Stomach (tissue), 9 donors: ENCODE data around the gene CLIP2. TPM values are rescaled to one million over a fixed set of nuclear protein-coding genes. Genes with fewer than 3 reads are reported as not detected.
A peak's percentile ranks its signal among the peaks of the same experiment; 100 is the strongest.

Experiments used
- DNase-seq, 2 donors: peaks; one replicate each; pipeline versions ENCODE4 v3.0.0 to v3.0.0-alpha.2; 2013 to 2019
- H3K27ac ChIP-seq, 5 donors: fragments of 200-600 bp in 4 of 5; sonication (generic) in 4 of 5; one replicate each; pipeline ENCODE4 v1.5.1; 2013 to 2019; ENCODE audit warnings: mild to moderate bottlenecking in 1 of 5, moderate library complexity in 1 of 5
- H3K27me3 ChIP-seq, 3 donors: fragments of 200-600 bp; sonication (generic); one replicate each; pipeline ENCODE4 v1.5.1; 2017 to 2019; ENCODE audit warnings: mixed run types in 1 of 3
- H3K36me3 ChIP-seq, 4 donors: fragments of 200-600 bp; sonication (generic); 1 replicate in 3 of 4; 2 replicates in 1 of 4; pipeline ENCODE4 v1.5.1; 2016 to 2019
- H3K4me1 ChIP-seq, 4 donors: fragments of 200-600 bp; sonication (generic); one replicate each; pipeline ENCODE4 v1.5.1; 2016 to 2019
- H3K4me3 ChIP-seq, 4 donors: fragments of 200-600 bp; sonication (generic) in 3 of 4; one replicate each; pipeline ENCODE4 v1.5.1; 2016 to 2019; ENCODE audit warnings: mild to moderate bottlenecking in 1 of 4
- H3K9me3 ChIP-seq, 4 donors: fragments of 200-600 bp; sonication (generic); one replicate each; pipeline ENCODE4 v1.5.1; 2016 to 2019
- EP300 ChIP-seq: sonication (generic); formaldehyde crosslinking; IDR thresholded peaks from one replicate; pipeline ENCODE4 v1.6.1; 2017; ENCODE audit warnings: antibody characterized with exemption
- POLR2A ChIP-seq, 4 donors: fragments of 450-650 bp; IDR thresholded peaks; one replicate each; pipeline ENCODE4 v1.6.1; 2016; ENCODE audit warnings: antibody characterized with exemption in 4 of 4, control low read depth in 2 of 4, mild to moderate bottlenecking in 1 of 4, moderate library complexity in 1 of 4
- POLR2AphosphoS5 ChIP-seq, 3 donors: sonication (generic); formaldehyde crosslinking; IDR thresholded peaks; one replicate each; pipeline ENCODE4 v1.6.1; 2016; ENCODE audit warnings: antibody characterized with exemption in 3 of 3
- WGBS, 5 donors: extraction: QIAGEN DNeasy Blood & Tissue Kit in 3 of 5; methylation state at CpG; one replicate each; pipeline versions ENCODE4 v1.1.5 to v1.1.7; 2013 to 2018; 5-methylcytosine and 5-hydroxymethylcytosine counted together
- intact Hi-C: fragments of 100-400 bp; cut with DNase I; formaldehyde crosslinking; loops from one replicate; pipeline ENCODE4 v1.15.1; 2023; ENCODE audit warnings: low total_unique reads
- polyA plus RNA-seq, 3 donors: library from polyadenylated mRNA; stranded (reverse); fragments of 200-250 nt; gene quantifications; one replicate each; pipeline ENCODE4 v1.2.3, GENCODE V29; 2013
- total RNA-seq, 5 donors: library from RNA; depleted of rRNA; stranded (reverse); fragments of >200 nt; gene quantifications; one replicate each; pipeline versions ENCODE4 v1.1.0 to v1.2.3, GENCODE V29; 2014 to 2016
- TF ChIP-seq, protein P1 (sequence below), 7 experiments: fragments of 450-650 bp in 4 of 7; fragments of 200-600 bp in 3 of 7; sonication (generic) in 3 of 7; IDR thresholded peaks; one replicate each; pipeline ENCODE4 v1.5.1; 2016 to 2019; ENCODE audit warnings: antibody characterized with exemption in 7 of 7, control low read depth in 2 of 7, mild to moderate bottlenecking in 1 of 7
- donor health status: healthy with polysubstance abuse.
- donor health status: Bipolar disorder and iron deficiency.
- donor health status: healthy.

CLIP2 gene
- total and polyA plus RNA-seq, 8 donors, result 4.5 to 485 (median 23.9) TPM

DNA sequence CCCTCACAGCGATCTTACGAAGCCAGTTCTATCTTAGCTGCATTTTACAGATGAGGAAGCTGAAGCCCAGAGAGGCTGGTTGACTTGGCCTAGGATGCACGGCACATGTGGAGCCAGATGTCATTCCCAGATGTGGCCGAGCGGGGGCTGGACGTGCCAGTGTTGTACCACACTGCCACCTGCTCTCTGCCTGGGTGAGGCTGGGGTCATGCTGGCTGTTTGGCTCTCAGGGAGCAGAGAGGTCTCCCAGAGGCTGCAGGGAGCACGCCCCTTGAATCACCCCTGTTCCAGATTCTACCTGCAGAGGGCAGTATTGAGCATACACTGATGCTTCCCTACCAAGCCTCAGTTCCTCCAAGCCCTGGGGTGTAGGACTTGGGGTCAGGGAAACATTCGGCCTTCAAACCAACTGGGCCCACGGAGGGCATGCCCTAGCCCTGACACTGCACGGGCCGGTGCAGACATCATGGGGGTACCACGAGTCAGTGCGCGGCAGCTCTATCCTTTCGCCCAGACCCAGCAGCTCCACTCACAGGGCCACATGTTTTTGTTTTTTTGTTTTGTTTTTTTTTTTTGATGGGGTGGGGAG lies 160.7 kb downstream of the CLIP2 start:
- Histone ChIP-seq H3K9me3 (no peaks in the 10 kb centered on the region), H3K27me3 (peaks cover 0 to 17% (median 0%) of the 10 kb centered on the region in 3 donors), H3K27ac (no peak overlapping the region), H3K4me1 (peaks cover 6 to 27% (median 23%) of the 10 kb centered on the region in 4 donors), H3K4me3 (no peak overlapping the region), H3K36me3 (no peaks in the 10 kb centered on the region)
- intact Hi-C loops, result loop anchor here (10.0 kb wide), 1 partner anchor 85 kb away; no protein-coding TSS in a partner anchor
- TF ChIP-seq POLR2AphosphoS5 (IDR thresholded peaks at IDR 0.05), result no peak
- TF ChIP-seq, protein P1, sequence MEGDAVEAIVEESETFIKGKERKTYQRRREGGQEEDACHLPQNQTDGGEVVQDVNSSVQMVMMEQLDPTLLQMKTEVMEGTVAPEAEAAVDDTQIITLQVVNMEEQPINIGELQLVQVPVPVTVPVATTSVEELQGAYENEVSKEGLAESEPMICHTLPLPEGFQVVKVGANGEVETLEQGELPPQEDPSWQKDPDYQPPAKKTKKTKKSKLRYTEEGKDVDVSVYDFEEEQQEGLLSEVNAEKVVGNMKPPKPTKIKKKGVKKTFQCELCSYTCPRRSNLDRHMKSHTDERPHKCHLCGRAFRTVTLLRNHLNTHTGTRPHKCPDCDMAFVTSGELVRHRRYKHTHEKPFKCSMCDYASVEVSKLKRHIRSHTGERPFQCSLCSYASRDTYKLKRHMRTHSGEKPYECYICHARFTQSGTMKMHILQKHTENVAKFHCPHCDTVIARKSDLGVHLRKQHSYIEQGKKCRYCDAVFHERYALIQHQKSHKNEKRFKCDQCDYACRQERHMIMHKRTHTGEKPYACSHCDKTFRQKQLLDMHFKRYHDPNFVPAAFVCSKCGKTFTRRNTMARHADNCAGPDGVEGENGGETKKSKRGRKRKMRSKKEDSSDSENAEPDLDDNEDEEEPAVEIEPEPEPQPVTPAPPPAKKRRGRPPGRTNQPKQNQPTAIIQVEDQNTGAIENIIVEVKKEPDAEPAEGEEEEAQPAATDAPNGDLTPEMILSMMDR (IDR thresholded peaks at IDR 0.05), result peak in 5 of 7 experiments; percentile 61 to 85 (median 77)
- 57 to 68% (median 66%) methylated on average over 15 of the region's 15 CpGs for WGBS, 5 donors
- peak; percentile 68 to 78 for DNase-seq

DNA sequence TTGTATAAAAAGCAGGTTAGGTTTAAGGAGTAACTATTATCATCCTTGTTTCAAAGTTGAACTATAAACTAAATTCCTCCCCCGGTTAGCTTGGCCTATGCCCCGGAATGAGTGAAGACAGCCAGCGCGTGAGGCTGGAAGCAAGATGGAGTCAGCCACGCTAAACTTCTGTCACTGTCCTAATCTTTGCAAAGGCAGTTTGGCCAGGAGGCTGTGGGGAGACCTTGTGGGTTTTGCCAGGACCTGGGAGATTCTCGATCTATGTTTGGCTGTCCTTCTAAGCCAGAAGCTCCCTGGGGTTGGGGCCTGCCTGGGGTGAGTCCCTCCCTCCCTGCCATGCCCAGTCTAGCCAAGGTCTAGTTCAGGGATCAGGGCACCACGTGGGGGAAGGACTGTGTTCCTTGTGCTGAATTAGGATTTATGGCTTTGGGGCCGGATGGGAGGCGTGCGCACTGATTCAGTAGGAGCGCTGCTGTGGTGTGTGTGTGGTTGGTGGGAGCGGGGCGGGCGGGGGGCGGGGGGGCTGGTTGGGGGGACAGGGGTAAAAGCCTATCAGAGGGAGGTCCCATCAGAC lies 163.6 kb downstream of the CLIP2 start:
- peak in 1 of 2 donors; percentile 67 for DNase-seq
- TF ChIP-seq EP300, result no peak
- TF ChIP-seq POLR2AphosphoS5 (IDR thresholded peaks at IDR 0.05), result peak in 1 of 3 donors; percentile 47
- H3K36me3 ChIP-seq, result no peaks in the 10 kb centered on the region
- peaks cover 0 to 19% (median 0%) of the 10 kb centered on the region in 3 donors for H3K27me3 ChIP-seq
- H3K4me1 ChIP-seq, result peaks cover 10 to 53% (median 40%) of the 10 kb centered on the region in 4 donors
- peak overlapping the region; percentile 2 to 98 (median 92) for H3K27ac ChIP-seq
- intact Hi-C loops, result no loop called here
- peak overlapping the region; percentile 74 to 84 (median 80) for H3K4me3 ChIP-seq
- H3K9me3 ChIP-seq, result no peaks in the 10 kb centered on the region
- WGBS, 5 donors, result 27 to 54% (median 49%) methylated on average over 9 to 15 of the region's 15 CpGs

DNA sequence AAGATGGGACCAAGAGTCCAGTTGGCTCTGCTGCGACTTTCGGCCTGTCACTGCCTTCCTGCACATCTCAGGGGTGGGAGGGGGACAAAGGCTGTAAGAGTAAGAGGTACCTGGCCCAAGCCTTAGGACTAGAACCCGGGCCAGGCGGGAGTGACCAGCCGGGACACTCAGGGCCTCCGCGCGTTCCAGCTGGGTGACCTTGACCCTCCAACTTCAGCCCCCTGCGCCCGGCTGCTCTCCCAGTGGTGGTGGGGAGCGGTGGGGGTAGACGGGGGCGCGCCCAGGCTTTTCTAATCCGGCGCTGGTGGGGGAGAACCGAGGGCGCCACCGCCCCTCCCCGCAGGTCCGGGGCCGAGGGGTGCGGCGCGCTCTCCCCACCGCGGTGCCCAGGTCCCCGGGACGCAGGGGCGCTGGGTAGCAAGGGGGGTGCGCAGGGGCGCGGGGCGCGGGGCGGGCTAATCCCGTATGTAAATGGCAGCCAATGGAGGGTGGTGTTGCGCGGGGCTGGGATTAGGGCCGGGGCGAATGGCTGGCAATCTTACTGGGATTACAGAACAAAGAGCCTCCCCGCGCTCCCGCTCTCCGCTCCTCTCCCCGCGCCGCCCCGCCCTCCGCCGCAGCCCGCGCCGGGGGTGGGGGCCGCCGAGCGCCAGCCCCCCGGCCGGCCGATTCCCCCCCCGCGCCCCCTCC lies 164.3 kb downstream of the CLIP2 start, which contains the start of gene GTF2IRD1:
Gene GTF2IRD1 (plus strand): TSS at position 585 of the 690 bp plus-strand sequence. CDS start 54,175 bp downstream, outside the sequence.
- 2 to 5% (median 5%) methylated on average over 11 to 54 of the region's 62 CpGs for WGBS, 5 donors

GRCh38 chr7:74454021-74454924 lies 165.1 kb downstream of the CLIP2 start:
- Histone ChIP-seq H3K9me3 (no peaks in the 10 kb centered on the region), H3K27ac (peak overlapping the region; percentile 79 to 98 (median 92)), H3K27me3 (peaks cover 0 to 19% (median 0%) of the 10 kb centered on the region in 3 donors), H3K4me1 (peaks cover 10 to 67% (median 43%) of the 10 kb centered on the region in 4 donors), H3K36me3 (no peaks in the 10 kb centered on the region), H3K4me3 (peak overlapping the region; percentile 74 to 84 (median 80))
- TF ChIP-seq, protein P1 (IDR thresholded peaks at IDR 0.05), result no peak
- no peak for TF ChIP-seq EP300
- no peak for TF ChIP-seq POLR2AphosphoS5 (IDR thresholded peaks at IDR 0.05)
- no peak for TF ChIP-seq POLR2A (IDR thresholded peaks at IDR 0.05)
- WGBS, 5 donors, result 3 to 22% (median 4%) methylated on average over 8 to 57 of the region's 61 CpGs
- intact Hi-C loops, result no loop called here
- peak in 1 of 2 donors; percentile 80 for DNase-seq

More for the DNA sequence above, 164.3 kb downstream of the CLIP2 start, which contains the start of gene GTF2IRD1:
- intact Hi-C loops, result no loop called here
- Histone ChIP-seq H3K27ac (peak within 1 kb of the TSS; percentile 79 to 98 (median 92)), H3K4me1 (peaks cover 10 to 59% (median 40%) of the 10 kb centered on the region in 4 donors), H3K4me3 (peak within 1 kb of the TSS; percentile 74 to 84 (median 80)), H3K36me3 (no peaks in the 10 kb centered on the region), H3K9me3 (no peaks in the 10 kb centered on the region), H3K27me3 (peaks cover 0 to 19% (median 0%) of the 10 kb centered on the region in 3 donors)
- TF ChIP-seq POLR2A (IDR thresholded peaks at IDR 0.05), result no peak
- TF ChIP-seq POLR2AphosphoS5 (IDR thresholded peaks at IDR 0.05), result peak in 1 of 3 donors; percentile 8
- TF ChIP-seq, protein P1 (IDR thresholded peaks at IDR 0.05), result no peak
- no peak for TF ChIP-seq EP300
- DNase-seq, result peak; percentile 68 to 92
